Ovary (tissue), 9 donors: ENCODE results near the gene GATM. TPM values are rescaled to one million over a fixed set of nuclear protein-coding genes. Genes with fewer than 3 reads are reported as not detected.
A peak's percentile ranks its signal among the peaks of the same experiment; 100 is the strongest.

Experiments used
- DNase-seq, 5 donors: peaks; one replicate each; pipeline ENCODE4 v3.0.0-alpha.2; 2019 to 2020
- H3K27ac ChIP-seq, 2 donors: fragments of 200-600 bp; one replicate each; pipeline versions ENCODE4 v1.5.1 to v1.8.0; 2019 to 2022
- H3K27me3 ChIP-seq: fragments of 200-600 bp; one replicate; pipeline ENCODE4 v1.8.0; 2022
- H3K36me3 ChIP-seq: fragments of 200-600 bp; sonication (generic); one replicate; pipeline ENCODE4 v1.5.1; 2019
- H3K4me1 ChIP-seq: one replicate; pipeline ENCODE4 v1.8.1; 2013; ENCODE audit warnings: mild to moderate bottlenecking, moderate library complexity; ENCODE audit not compliant: insufficient read depth
- H3K4me3 ChIP-seq: fragments of 200-600 bp; sonication (generic); one replicate; pipeline ENCODE4 v1.5.1; 2017
- H3K9me3 ChIP-seq, 2 donors: fragments of 200-600 bp in 1 of 2; sonication (generic) in 1 of 2; one replicate each; pipeline versions ENCODE4 v1.5.1 to v1.8.1; 2013 to 2019; ENCODE audit warnings: mild to moderate bottlenecking in 1 of 2, moderate library complexity in 1 of 2
- EP300 ChIP-seq: sonication (generic); formaldehyde crosslinking; IDR thresholded peaks from one replicate; pipeline ENCODE4 v1.6.1; 2017; ENCODE audit warnings: antibody characterized with exemption
- POLR2A ChIP-seq: fragments of 450-650 bp; IDR thresholded peaks from one replicate; pipeline ENCODE4 v1.6.1; 2017; ENCODE audit warnings: antibody characterized with exemption, mild to moderate bottlenecking, moderate library complexity
- WGBS, 3 donors: extraction: QIAGEN DNeasy Blood & Tissue Kit in 1 of 3; methylation state at CpG; one replicate each; pipeline versions ENCODE4 v1.1.5 to v1.1.7; 2013 to 2017; 5-methylcytosine and 5-hydroxymethylcytosine counted together
- intact Hi-C, 4 donors: fragments of 100-400 bp; cut with DNase I; formaldehyde crosslinking; loops; one replicate each; pipeline versions ENCODE4 v1.11.0 to v1.15.1; 2022 to 2023
- polyA plus RNA-seq, 2 donors: library from polyadenylated mRNA; stranded (reverse); fragments of 200-250 nt in 1 of 2; fragments of 350-450 nt in 1 of 2; fragmentation: Illumina TruSeq in 1 of 2; extraction: RNeasy Lipid Tissue Mini Kit (QIAGEN cat#74804) in 1 of 2; gene quantifications; one replicate each; pipeline ENCODE4 v1.2.3, GENCODE V29; 2013 to 2014
- total RNA-seq, 7 donors: library from RNA; depleted of rRNA in 2 of 7; stranded (reverse); fragments of >200 nt in 2 of 7; fragmentation: NEBNext Ultra II Directional in 3 of 7; extraction: Animal tissue kit (Norgen Biotek cat#: 25700) in 3 of 7; gene quantifications; one replicate each; pipeline versions ENCODE4 v1.1.0 to v1.2.4, GENCODE V29; 2016 to 2023
- TF ChIP-seq, protein P1 (sequence below), 3 donors: fragments of 450-650 bp in 2 of 3; fragments of 200-600 bp in 1 of 3; IDR thresholded peaks; one replicate each; pipeline versions ENCODE4 v1.5.1 to v1.8.0; 2016 to 2022; ENCODE audit warnings: antibody characterized with exemption in 3 of 3, mild to moderate bottlenecking in 1 of 3
- donor health status: DM: no; HTN: no; CAD: no; lungs with moderate emphysema.
- donor health status: DM: no; HTN: no; CAD: no.
- donor health status: Bipolar disorder and iron deficiency.
- donor health status: DM: yes; HTN: yes; CAD: no.
- donor health status: DM: no; HTN: no; CAD: no.
- donor health status: DM: yes; HTN: yes; CAD: no.

The GATM gene
- total and polyA plus RNA-seq, 9 donors, result 43.6 to 218 (median 132) TPM

DNA sequence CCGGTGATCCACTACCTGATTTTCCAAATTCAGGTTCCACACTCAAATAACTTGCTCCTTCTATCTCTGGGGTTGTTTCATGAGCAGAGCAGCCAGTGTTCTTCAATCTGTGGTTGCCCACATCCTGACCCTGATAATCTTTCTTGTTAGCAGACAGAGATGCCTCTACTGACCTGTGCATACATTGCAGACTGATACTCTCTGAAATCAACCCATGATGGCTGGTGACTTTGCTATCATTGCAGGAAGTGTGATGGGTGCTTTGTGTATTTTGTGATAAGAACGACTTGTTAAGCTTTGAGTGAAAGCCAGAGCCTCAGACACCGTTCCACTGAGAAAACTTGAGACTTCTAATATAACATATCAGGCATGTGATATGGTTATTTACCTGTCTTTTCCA lies 39.9 kb downstream of the GATM start:
- no peak overlapping the region for H3K27ac ChIP-seq
- peaks cover 2% of the 10 kb centered on the region for H3K4me1 ChIP-seq
- no peaks in the 10 kb centered on the region for H3K36me3 ChIP-seq
- H3K4me3 ChIP-seq, result no peak overlapping the region
- no peaks in the 10 kb centered on the region for H3K27me3 ChIP-seq
- TF ChIP-seq POLR2A, result no peak
- TF ChIP-seq, protein P1, sequence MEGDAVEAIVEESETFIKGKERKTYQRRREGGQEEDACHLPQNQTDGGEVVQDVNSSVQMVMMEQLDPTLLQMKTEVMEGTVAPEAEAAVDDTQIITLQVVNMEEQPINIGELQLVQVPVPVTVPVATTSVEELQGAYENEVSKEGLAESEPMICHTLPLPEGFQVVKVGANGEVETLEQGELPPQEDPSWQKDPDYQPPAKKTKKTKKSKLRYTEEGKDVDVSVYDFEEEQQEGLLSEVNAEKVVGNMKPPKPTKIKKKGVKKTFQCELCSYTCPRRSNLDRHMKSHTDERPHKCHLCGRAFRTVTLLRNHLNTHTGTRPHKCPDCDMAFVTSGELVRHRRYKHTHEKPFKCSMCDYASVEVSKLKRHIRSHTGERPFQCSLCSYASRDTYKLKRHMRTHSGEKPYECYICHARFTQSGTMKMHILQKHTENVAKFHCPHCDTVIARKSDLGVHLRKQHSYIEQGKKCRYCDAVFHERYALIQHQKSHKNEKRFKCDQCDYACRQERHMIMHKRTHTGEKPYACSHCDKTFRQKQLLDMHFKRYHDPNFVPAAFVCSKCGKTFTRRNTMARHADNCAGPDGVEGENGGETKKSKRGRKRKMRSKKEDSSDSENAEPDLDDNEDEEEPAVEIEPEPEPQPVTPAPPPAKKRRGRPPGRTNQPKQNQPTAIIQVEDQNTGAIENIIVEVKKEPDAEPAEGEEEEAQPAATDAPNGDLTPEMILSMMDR (IDR thresholded peaks at IDR 0.05), result no peak
- no peak for TF ChIP-seq EP300
- 67 to 68% (median 67%) methylated on average over 3 of the region's 3 CpGs for WGBS, 3 donors
- intact Hi-C loops, result no loop called here
- H3K9me3 ChIP-seq, result no peaks in the 10 kb centered on the region
- no peak for DNase-seq

DNA sequence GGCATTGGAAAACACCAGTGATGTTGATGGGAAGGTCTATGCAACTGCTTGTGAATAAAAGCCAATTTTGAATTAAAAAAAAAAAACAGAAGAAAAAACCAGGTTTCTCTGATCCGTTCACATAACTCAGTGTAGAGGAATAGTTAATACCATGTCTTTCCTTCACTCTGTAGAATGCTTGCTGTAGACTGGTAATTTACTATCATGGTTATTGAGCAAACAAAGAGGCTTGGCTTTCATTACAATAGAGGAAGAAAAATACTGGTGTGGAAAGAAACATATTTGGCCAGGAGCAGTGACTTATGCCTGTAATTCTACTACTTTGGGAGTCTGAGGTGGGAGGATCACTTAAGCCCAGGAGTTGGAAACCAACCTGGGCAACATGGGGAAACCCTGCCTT lies 41.1 kb downstream of the GATM start:
- Histone ChIP-seq H3K9me3 (no peaks in the 10 kb centered on the region), H3K4me1 (peaks cover 5% of the 10 kb centered on the region), H3K4me3 (no peak overlapping the region), H3K36me3 (no peaks in the 10 kb centered on the region), H3K27me3 (no peaks in the 10 kb centered on the region), H3K27ac (no peak overlapping the region)
- intact Hi-C loops, result no loop called here
- WGBS, 3 donors, result 22 to 43% (median 30%) methylated on average over 1 of the region's 1 CpG
- TF ChIP-seq EP300 (no peak), POLR2A (no peak)
- TF ChIP-seq, protein P1 (IDR thresholded peaks at IDR 0.05), result no peak
- DNase-seq, result no peak

DNA sequence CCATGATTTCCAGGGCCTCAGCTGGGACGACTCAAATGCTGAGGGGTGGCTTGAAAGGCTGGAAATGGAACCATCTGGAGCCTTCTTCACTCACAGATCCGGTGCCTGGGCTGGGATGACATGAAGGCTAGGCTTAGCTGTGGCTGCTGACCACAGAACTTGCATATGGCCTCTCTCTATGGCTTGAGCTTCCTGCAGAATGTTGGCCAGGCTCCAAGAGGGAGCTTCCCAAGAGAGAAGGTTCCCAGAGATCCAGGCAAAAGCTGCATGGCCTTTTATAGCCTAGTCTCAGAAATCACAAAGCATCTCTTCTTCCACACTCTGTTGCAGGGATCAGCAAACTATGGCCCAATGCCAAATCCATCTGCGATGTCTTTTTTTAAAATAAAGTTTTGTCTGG lies 44.8 kb downstream of the GATM start:
- TF ChIP-seq EP300 (no peak), POLR2A (no peak)
- TF ChIP-seq, protein P1 (IDR thresholded peaks at IDR 0.05), result no peak
- Histone ChIP-seq H3K36me3 (no peaks in the 10 kb centered on the region), H3K27me3 (no peaks in the 10 kb centered on the region), H3K4me3 (no peak overlapping the region), H3K27ac (no peak overlapping the region), H3K4me1 (peaks cover 7% of the 10 kb centered on the region), H3K9me3 (no peaks in the 10 kb centered on the region)
- WGBS, 3 donors, result 7 to 17% (median 10%) methylated on average over 3 of the region's 3 CpGs
- peak; percentile 39 to 68 (median 52) for DNase-seq
- intact Hi-C loops, result no loop called here

GRCh38 chr15:45332694-45333093 lies 45.6 kb downstream of the GATM start:
- TF ChIP-seq POLR2A (no peak), EP300 (no peak)
- TF ChIP-seq, protein P1 (IDR thresholded peaks at IDR 0.05), result no peak
- Histone ChIP-seq H3K4me3 (no peak overlapping the region), H3K27ac (no peak overlapping the region), H3K27me3 (no peaks in the 10 kb centered on the region), H3K36me3 (no peaks in the 10 kb centered on the region), H3K4me1 (peaks cover 7% of the 10 kb centered on the region), H3K9me3 (no peaks in the 10 kb centered on the region)
- DNase-seq, result peak in 1 of 5 donors; percentile 26
- intact Hi-C loops, result no loop called here
- 40 to 61% (median 40%) methylated on average over 12 of the region's 12 CpGs for WGBS, 3 donors
